ENCODE data around the gene DLG2.

- no peak for TF ChIP-seq POLR2AphosphoS5 (IDR thresholded peaks at IDR 0.05; ENCODE audit: low read depth, low read length)
- TF ChIP-seq SIN3A (IDR thresholded peaks at IDR 0.05; ENCODE audit: borderline replicate concordance, insufficient read depth, low read length): no peak
- no peak for TF ChIP-seq FOXP2 (optimal IDR thresholded peaks at IDR 0.05; ENCODE audit: borderline replicate concordance, extremely low read depth, extremely low read length, insufficient read depth)
- TF ChIP-seq, protein P1, sequence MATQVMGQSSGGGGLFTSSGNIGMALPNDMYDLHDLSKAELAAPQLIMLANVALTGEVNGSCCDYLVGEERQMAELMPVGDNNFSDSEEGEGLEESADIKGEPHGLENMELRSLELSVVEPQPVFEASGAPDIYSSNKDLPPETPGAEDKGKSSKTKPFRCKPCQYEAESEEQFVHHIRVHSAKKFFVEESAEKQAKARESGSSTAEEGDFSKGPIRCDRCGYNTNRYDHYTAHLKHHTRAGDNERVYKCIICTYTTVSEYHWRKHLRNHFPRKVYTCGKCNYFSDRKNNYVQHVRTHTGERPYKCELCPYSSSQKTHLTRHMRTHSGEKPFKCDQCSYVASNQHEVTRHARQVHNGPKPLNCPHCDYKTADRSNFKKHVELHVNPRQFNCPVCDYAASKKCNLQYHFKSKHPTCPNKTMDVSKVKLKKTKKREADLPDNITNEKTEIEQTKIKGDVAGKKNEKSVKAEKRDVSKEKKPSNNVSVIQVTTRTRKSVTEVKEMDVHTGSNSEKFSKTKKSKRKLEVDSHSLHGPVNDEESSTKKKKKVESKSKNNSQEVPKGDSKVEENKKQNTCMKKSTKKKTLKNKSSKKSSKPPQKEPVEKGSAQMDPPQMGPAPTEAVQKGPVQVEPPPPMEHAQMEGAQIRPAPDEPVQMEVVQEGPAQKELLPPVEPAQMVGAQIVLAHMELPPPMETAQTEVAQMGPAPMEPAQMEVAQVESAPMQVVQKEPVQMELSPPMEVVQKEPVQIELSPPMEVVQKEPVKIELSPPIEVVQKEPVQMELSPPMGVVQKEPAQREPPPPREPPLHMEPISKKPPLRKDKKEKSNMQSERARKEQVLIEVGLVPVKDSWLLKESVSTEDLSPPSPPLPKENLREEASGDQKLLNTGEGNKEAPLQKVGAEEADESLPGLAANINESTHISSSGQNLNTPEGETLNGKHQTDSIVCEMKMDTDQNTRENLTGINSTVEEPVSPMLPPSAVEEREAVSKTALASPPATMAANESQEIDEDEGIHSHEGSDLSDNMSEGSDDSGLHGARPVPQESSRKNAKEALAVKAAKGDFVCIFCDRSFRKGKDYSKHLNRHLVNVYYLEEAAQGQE (IDR thresholded peaks at IDR 0.05; ENCODE audit: insufficient read depth in 1 of 2, low read depth in 2 of 2, low read length in 2 of 2): no peak
- TF ChIP-seq TAF1 (IDR thresholded peaks at IDR 0.05; ENCODE audit: borderline replicate concordance, insufficient read depth, low read length): no peak
Observed at GRCh38 chr11:84924154-84924692, 702.9 kb downstream of the DLG2 start.
